Smooth muscle cell (in vitro differentiated cells): ENCODE data around the gene LASP1NB.

ENCODE experiments used
- DNase-seq: peaks from one replicate; lab custom pipeline; 2025; ENCODE audit not compliant: unreplicated experiment; lab: John Stamatoyannopoulos, UW
- H2AFZ ChIP-seq: fragments of 200-600 bp; sonication (generic); 2 replicates; pipeline ENCODE4 v1.6.0; 2016; ENCODE audit warnings: antibody characterized with exemption, low read depth, mild to moderate bottlenecking
- H3F3A ChIP-seq: fragments of 200-600 bp; sonication (generic); 2 replicates; pipeline ENCODE4 v1.6.0; 2017; ENCODE audit warnings: antibody characterized with exemption, low read depth
- H3K27ac ChIP-seq: fragments of 200-600 bp; sonication (generic); 2 replicates; pipeline ENCODE4 v1.5.1; 2016; ENCODE audit warnings: low read depth, mild to moderate bottlenecking
- H3K27me3 ChIP-seq: fragments of 200-600 bp; sonication (generic); 2 replicates; pipeline ENCODE4 v1.6.1; 2016; ENCODE audit warnings: low read depth, mild to moderate bottlenecking
- H3K36me3 ChIP-seq: fragments of 200-600 bp; sonication (generic); 2 replicates; pipeline ENCODE4 v1.5.1; 2016; ENCODE audit warnings: low read depth
- H3K4me1 ChIP-seq: fragments of 200-600 bp; sonication (generic); 2 replicates; pipeline ENCODE4 v1.5.1; 2016; ENCODE audit warnings: low read depth
- H3K4me2 ChIP-seq: fragments of 200-600 bp; sonication (generic); 2 replicates; pipeline ENCODE4 v1.6.0; 2016; ENCODE audit warnings: mild to moderate bottlenecking
- H3K4me3 ChIP-seq: fragments of 200-600 bp; sonication (generic); 2 replicates; pipeline ENCODE4 v1.5.1; 2016; ENCODE audit warnings: mild to moderate bottlenecking
- H3K79me2 ChIP-seq: fragments of 200-600 bp; sonication (generic); 2 replicates; pipeline ENCODE4 v1.6.0; 2016; ENCODE audit warnings: low read depth, mild to moderate bottlenecking
- H3K9ac ChIP-seq: fragments of 200-600 bp; sonication (generic); 2 replicates; pipeline ENCODE4 v1.6.0; 2016; ENCODE audit warnings: low read depth
- H3K9me3 ChIP-seq: fragments of 200-600 bp; sonication (generic); replicated peaks from 2 replicates; pipeline ENCODE4 v1.5.1; 2016; ENCODE audit warnings: low read depth
- H4K20me1 ChIP-seq: fragments of 200-600 bp; sonication (generic); 2 replicates; pipeline ENCODE4 v1.6.0; 2016; ENCODE audit warnings: low read depth
- WGBS: methylation state at CpG from one replicate; pipeline ENCODE4 v1.1.7; 2016; ENCODE audit warnings: low lambda C conversion rate; 5-methylcytosine and 5-hydroxymethylcytosine counted together
- TF ChIP-seq, protein P1 (sequence below): fragments of 200-600 bp; sonication (generic); IDR thresholded peaks from 2 replicates; pipeline ENCODE4 v1.5.1; 2017; ENCODE audit warnings: borderline replicate concordance, mild to moderate bottlenecking, antibody characterized with exemption; ENCODE audit not compliant: insufficient read depth, poor library complexity, severe bottlenecking

LASP1NB gene

DNA sequence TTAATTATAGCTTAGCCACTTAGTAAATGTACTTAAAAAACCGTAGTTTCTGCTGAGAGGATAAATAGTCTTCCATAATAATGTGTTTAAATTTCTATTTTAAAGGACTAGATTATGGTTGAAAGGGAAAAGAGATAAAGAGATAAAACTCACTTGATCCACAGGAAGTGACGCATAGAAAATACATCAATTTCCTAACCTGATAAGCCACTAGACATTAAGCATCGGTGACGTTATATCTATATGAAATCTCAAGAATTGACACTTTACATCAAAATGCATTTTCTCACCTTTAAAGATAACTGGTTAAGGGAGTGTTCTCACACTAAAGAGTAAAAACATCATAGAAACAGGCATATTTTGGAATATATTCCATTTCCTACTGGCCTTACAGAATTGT, 36.0 kb downstream of the LASP1NB start:
- H3K27me3 ChIP-seq: no peaks in the 10 kb centered on the region
- H3K4me3 ChIP-seq: no peak overlapping the region
- H4K20me1 ChIP-seq: no peaks in the 10 kb centered on the region
- no peaks in the 10 kb centered on the region for H3K4me1 ChIP-seq
- H3K4me2 ChIP-seq: no peak overlapping the region
- no peaks in the 10 kb centered on the region for H3K36me3 ChIP-seq
- WGBS: 58% methylated on average over 4 of the region's 4 CpGs
- no peaks in the 10 kb centered on the region for H3K79me2 ChIP-seq
- no peaks in the 10 kb centered on the region for H3K9me3 ChIP-seq
- no peak overlapping the region for H2AFZ ChIP-seq
- DNase-seq: no peak
- H3K9ac ChIP-seq: no peak overlapping the region
- no peaks in the 10 kb centered on the region for H3F3A ChIP-seq
- TF ChIP-seq, protein P1, sequence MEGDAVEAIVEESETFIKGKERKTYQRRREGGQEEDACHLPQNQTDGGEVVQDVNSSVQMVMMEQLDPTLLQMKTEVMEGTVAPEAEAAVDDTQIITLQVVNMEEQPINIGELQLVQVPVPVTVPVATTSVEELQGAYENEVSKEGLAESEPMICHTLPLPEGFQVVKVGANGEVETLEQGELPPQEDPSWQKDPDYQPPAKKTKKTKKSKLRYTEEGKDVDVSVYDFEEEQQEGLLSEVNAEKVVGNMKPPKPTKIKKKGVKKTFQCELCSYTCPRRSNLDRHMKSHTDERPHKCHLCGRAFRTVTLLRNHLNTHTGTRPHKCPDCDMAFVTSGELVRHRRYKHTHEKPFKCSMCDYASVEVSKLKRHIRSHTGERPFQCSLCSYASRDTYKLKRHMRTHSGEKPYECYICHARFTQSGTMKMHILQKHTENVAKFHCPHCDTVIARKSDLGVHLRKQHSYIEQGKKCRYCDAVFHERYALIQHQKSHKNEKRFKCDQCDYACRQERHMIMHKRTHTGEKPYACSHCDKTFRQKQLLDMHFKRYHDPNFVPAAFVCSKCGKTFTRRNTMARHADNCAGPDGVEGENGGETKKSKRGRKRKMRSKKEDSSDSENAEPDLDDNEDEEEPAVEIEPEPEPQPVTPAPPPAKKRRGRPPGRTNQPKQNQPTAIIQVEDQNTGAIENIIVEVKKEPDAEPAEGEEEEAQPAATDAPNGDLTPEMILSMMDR: no peak
- no peak overlapping the region for H3K27ac ChIP-seq

DNA sequence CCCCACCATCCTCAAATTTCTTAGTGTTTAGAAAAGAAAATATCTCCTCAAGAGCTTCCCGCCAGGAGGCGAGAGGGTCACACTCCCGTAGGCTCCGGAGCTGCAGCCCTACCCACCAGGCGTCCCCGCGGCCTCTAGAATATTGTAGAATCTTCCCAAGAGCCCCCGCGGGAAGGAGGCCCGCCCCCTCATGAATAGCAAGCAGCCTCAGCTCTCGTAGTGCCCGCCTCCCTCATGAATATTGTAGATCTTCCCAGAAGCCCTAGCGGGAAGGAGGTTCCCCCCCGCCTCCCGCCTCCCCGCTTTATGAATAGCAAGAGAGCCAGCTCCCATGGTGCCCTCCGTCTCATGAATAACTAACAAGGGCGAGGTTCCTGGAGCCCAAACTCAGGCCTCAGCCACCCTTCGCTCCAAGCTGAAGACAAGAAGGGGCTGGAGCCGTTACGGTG, 41.9 kb downstream of the LASP1NB start, which contains the start of gene FBXO47:
Gene FBXO47, minus strand, starts transcription at position 114 of the 449 bp plus-strand sequence. CDS start 4,378 bp downstream, outside the sequence.
- Histone ChIP-seq H3K36me3 (no peaks in the 10 kb centered on the region), H3K9ac (no peak within 1 kb of the TSS), H3K4me2 (peak within 1 kb of the TSS; percentile 82)

DNA sequence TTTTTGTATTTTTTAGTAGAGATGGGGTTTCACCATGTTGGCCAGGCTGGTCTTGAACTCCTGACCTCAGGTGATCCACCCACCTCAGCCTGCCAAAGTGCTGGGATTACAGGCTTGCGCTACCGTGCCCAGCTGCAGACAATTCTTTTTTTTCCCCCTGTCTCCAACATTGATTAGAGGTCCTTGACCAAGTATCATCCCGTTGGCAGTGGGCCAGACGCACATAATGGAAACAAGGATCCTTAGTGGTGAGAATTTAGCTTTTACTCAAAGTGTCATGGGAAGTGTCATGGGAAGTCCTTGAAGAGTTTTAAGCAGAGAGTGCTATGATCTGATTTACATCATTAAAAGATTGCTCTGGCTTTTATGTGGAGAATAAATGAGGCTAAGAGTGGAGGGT, 43.9 kb downstream of the LASP1NB start:
- Histone ChIP-seq H4K20me1 (no peaks in the 10 kb centered on the region), H3F3A (no peaks in the 10 kb centered on the region), H3K27ac (no peak overlapping the region), H3K36me3 (no peaks in the 10 kb centered on the region), H3K79me2 (no peaks in the 10 kb centered on the region), H2AFZ (no peak overlapping the region), H3K9me3 (no peaks in the 10 kb centered on the region), H3K4me2 (no peak overlapping the region), H3K4me3 (no peak overlapping the region), H3K9ac (no peak overlapping the region), H3K27me3 (no peaks in the 10 kb centered on the region), H3K4me1 (no peaks in the 10 kb centered on the region)
- TF ChIP-seq, protein P1: no peak
- no peak for DNase-seq
- WGBS: 94% methylated on average over 4 of the region's 4 CpGs

More for the DNA sequence above, 41.9 kb downstream of the LASP1NB start, which contains the start of gene FBXO47:
- peak; percentile 34 for DNase-seq
- H3K9me3 ChIP-seq: no peaks in the 10 kb centered on the region
- no peaks in the 10 kb centered on the region for H3K79me2 ChIP-seq
- no peaks in the 10 kb centered on the region for H3K4me1 ChIP-seq
- H4K20me1 ChIP-seq: no peaks in the 10 kb centered on the region
- WGBS: 21% methylated on average over 21 of the region's 21 CpGs
- TF ChIP-seq, protein P1: no peak
- H3K27ac ChIP-seq: no peak within 1 kb of the TSS
- H3K4me3 ChIP-seq: peak within 1 kb of the TSS; percentile 34
- peak within 1 kb of the TSS; percentile 87 for H2AFZ ChIP-seq
- H3F3A ChIP-seq: no peaks in the 10 kb centered on the region
- H3K27me3 ChIP-seq: no peaks in the 10 kb centered on the region

DNA sequence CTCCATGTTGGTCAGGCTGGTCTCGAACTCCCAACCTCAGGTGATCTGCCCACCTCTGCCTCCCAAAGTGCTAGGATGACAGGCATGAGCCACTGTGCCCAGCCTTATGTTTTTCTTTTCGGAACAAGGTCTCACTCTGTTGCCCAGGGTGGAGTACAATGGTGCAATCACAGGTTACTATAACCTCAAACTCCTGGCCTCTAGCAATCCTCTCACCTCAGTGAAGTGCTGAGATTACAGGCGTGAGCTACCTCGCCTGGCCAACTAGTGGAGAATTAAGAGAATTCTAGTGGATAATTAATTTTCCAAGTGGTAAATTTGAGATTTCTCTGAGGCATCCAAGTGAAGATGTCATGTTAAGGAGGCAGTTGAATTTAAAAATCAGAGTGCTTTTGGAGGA, 44.7 kb downstream of the LASP1NB start:
- no peak overlapping the region for H3K4me3 ChIP-seq
- no peak overlapping the region for H3K4me2 ChIP-seq
- DNase-seq: no peak
- H3K36me3 ChIP-seq: no peaks in the 10 kb centered on the region
- no peak overlapping the region for H3K27ac ChIP-seq
- no peaks in the 10 kb centered on the region for H4K20me1 ChIP-seq
- WGBS: 80% methylated on average over 4 of the region's 4 CpGs
- no peaks in the 10 kb centered on the region for H3K9me3 ChIP-seq
- no peak overlapping the region for H3K9ac ChIP-seq
- H3K4me1 ChIP-seq: no peaks in the 10 kb centered on the region
- H3K27me3 ChIP-seq: no peaks in the 10 kb centered on the region
- TF ChIP-seq, protein P1: no peak
- no peaks in the 10 kb centered on the region for H3K79me2 ChIP-seq
- H3F3A ChIP-seq: no peaks in the 10 kb centered on the region
- no peak overlapping the region for H2AFZ ChIP-seq
